K562 (cell line): ENCODE results near the gene SMCO1. TPM values are rescaled to one million over a fixed set of nuclear protein-coding genes. Genes with fewer than 3 reads are reported as not detected.

Source experiments
- CXXC5 ChIP-seq: fragments of 250-450 bp; sonication (Bioruptor Pico); IDR thresholded peaks from 2 replicates; pipeline ENCODE4 v1.8.0; 2022; ENCODE audit warnings: inconsistent platforms, mild to moderate bottlenecking, moderate library complexity
- EGR1 ChIP-seq: fragments of 450-650 bp; conservative IDR thresholded peaks from 2 replicates; pipeline ENCODE4 v1.6.1; 2017; ENCODE audit warnings: mild to moderate bottlenecking
- EP400 ChIP-seq: fragments of 450-650 bp; IDR thresholded peaks from 2 replicates; pipeline ENCODE4 v1.6.1; 2017; ENCODE audit warnings: antibody characterized with exemption, mild to moderate bottlenecking, moderate library complexity
- HNRNPH1 ChIP-seq: fragments of 200-400 bp; formaldehyde crosslinking; optimal IDR thresholded peaks from 2 replicates; pipeline ENCODE3; 2017; ENCODE audit warnings: low read depth, mild to moderate bottlenecking, low read length, moderate library complexity
- IRF2 ChIP-seq: sonication (generic); formaldehyde crosslinking; IDR thresholded peaks from 2 replicates; pipeline ENCODE4 v1.8.1; 2022; ENCODE audit warnings: mild to moderate bottlenecking, missing genetic modification reagents
- MEIS2 ChIP-seq: fragments of 450-650 bp; IDR thresholded peaks from 2 replicates; pipeline ENCODE4 v1.6.1; 2014; ENCODE audit warnings: mild to moderate bottlenecking; ENCODE audit not compliant: partially characterized antibody
- MTA2 ChIP-seq: fragments of 450-650 bp; IDR thresholded peaks from 2 replicates; pipeline ENCODE4 v1.6.1; 2016; ENCODE audit warnings: low read depth
- NELFE ChIP-seq: IDR thresholded peaks from 2 replicates; pipeline ENCODE4 v1.6.1; 2011; ENCODE audit warnings: mild to moderate bottlenecking; ENCODE audit not compliant: insufficient read depth, insufficient read length
- NONO ChIP-seq, 2 experiments: fragments of 200-400 bp in 1 of 2; fragments of 450-650 bp in 1 of 2; formaldehyde crosslinking in 1 of 2; IDR thresholded peaks; 2 replicates each; pipeline ENCODE4 v1.6.1; 2017; ENCODE audit warnings: low read depth in 2 of 2, mild to moderate bottlenecking in 2 of 2, moderate library complexity in 2 of 2, low read length in 1 of 2
- NR2C2 ChIP-seq, 2 experiments: fragments of 200-800 bp in 1 of 2; sonication (Bioruptor generic) in 1 of 2; sonication (generic) in 1 of 2; formaldehyde crosslinking in 1 of 2; IDR thresholded peaks; 2 replicates each; pipeline versions ENCODE4 v1.6.1 to v1.8.0; 2016 to 2022; ENCODE audit warnings: mild to moderate bottlenecking in 1 of 2, missing compliant biosample characterization in 1 of 2, missing genetic modification characterization in 1 of 2, missing genetic modification reagents in 1 of 2
- PCBP1 ChIP-seq: fragments of 200-400 bp; formaldehyde crosslinking; IDR thresholded peaks from 2 replicates; pipeline ENCODE4 v1.6.1; 2018; ENCODE audit warnings: mild to moderate bottlenecking, low read depth, low read length; ENCODE audit not compliant: poor library complexity, severe bottlenecking
- POLR2B ChIP-seq: fragments of 450-650 bp; IDR thresholded peaks from 2 replicates; pipeline ENCODE4 v1.6.1; 2018; ENCODE audit warnings: low read depth; ENCODE audit not compliant: partially characterized antibody
- RBBP5 ChIP-seq: fragments of 200-600 bp; sonication (generic); IDR thresholded peaks from 2 replicates; pipeline ENCODE4 v1.6.1; 2012; ENCODE audit warnings: borderline replicate concordance, mild to moderate bottlenecking, low read length, control low read depth, inconsistent platforms; ENCODE audit not compliant: insufficient read depth, poor library complexity, severe bottlenecking
- RFX7 ChIP-seq: fragments of 250-450 bp; sonication (Bioruptor Pico); IDR thresholded peaks from 2 replicates; pipeline ENCODE4 v1.5.1; 2021; ENCODE audit warnings: mild to moderate bottlenecking
- SMARCA4 ChIP-seq: fragments of 450-650 bp; IDR thresholded peaks from 2 replicates; pipeline ENCODE4 v1.6.1; 2016
- SMARCE1 ChIP-seq: fragments of 450-650 bp; IDR thresholded peaks from 2 replicates; pipeline ENCODE4 v1.7.1; 2016; ENCODE audit warnings: mild to moderate bottlenecking
- ZBTB49 ChIP-seq: sonication (generic); formaldehyde crosslinking; IDR thresholded peaks from 2 replicates; pipeline ENCODE4 v1.8.0; 2022; ENCODE audit warnings: missing genetic modification reagents, mild to moderate bottlenecking, borderline replicate concordance
- ZNF197 ChIP-seq: fragments of 200-800 bp; sonication (Bioruptor generic); IDR thresholded peaks from 2 replicates; pipeline ENCODE4 v1.6.1; 2016; ENCODE audit warnings: low read depth, missing genetic modification characterization, missing compliant biosample characterization
- ZNF217 ChIP-seq: sonication (generic); formaldehyde crosslinking; IDR thresholded peaks from 2 replicates; pipeline ENCODE4 v1.8.0; 2022; ENCODE audit warnings: mild to moderate bottlenecking, missing genetic modification reagents
- ZNF274 ChIP-seq: IDR thresholded peaks from 2 replicates; pipeline ENCODE4 v1.6.1; 2011; ENCODE audit warnings: low read depth, mild to moderate bottlenecking, low read length, moderate library complexity, borderline replicate concordance
- ZNF408 ChIP-seq: fragments of 250-450 bp; sonication (Bioruptor Pico); IDR thresholded peaks from 2 replicates; pipeline ENCODE4 v1.4.0; 2020; ENCODE audit warnings: low read depth, mild to moderate bottlenecking, moderate library complexity
- ZNF57 ChIP-seq: fragments of 450-650 bp; formaldehyde crosslinking; IDR thresholded peaks from 2 replicates; pipeline ENCODE4 v1.4.0; 2020; ENCODE audit warnings: mild to moderate bottlenecking, moderate library complexity
- polyA plus RNA-seq, 8 experiments: library from polyadenylated mRNA; depleted of rRNA in 4 of 8; stranded (reverse) in 5 of 8; unstranded in 3 of 8; fragments of >200 nt; fragmentation: Nextera tagmentation in 2 of 8; fragmentation: Illumina TruSeq in 1 of 8; extraction: Ambion mirVana in 2 of 8; extraction: Trizol in 1 of 8; gene quantifications; 2 replicates each; pipeline versions ENCODE4 v1.2.1 to v1.2.3, GENCODE V29; 2011 to 2014; ENCODE audit warnings: inconsistent platforms in 1 of 8, missing spikeins in 1 of 8
- total RNA-seq, 7 experiments: library from RNA; depleted of rRNA in 6 of 7; stranded (reverse); fragments of >200 nt in 6 of 7; fragmentation: Illumina TruSeq in 2 of 7; extraction: Trizol in 2 of 7; gene quantifications; 2 replicates each; pipeline versions ENCODE4 v1.2.1 to v1.2.3, GENCODE V29; 2011 to 2021; ENCODE audit warnings: low replicate concordance in 1 of 7
- TF ChIP-seq, protein P1 (sequence below), 2 experiments: fragments of 250-450 bp in 1 of 2; fragments of 450-650 bp in 1 of 2; sonication (Bioruptor Pico) in 1 of 2; IDR thresholded peaks; 2 replicates each; pipeline versions ENCODE4 v1.6.1 to v1.8.0; 2016 to 2021; ENCODE audit warnings: mild to moderate bottlenecking in 2 of 2, moderate library complexity in 2 of 2, missing compliant biosample characterization in 1 of 2, missing genetic modification characterization in 1 of 2
- TF ChIP-seq, protein P2 (sequence below): sonication (generic); formaldehyde crosslinking; IDR thresholded peaks from 2 replicates; pipeline ENCODE4 v1.8.0; 2022; ENCODE audit warnings: missing genetic modification reagents, mild to moderate bottlenecking, moderate library complexity, borderline replicate concordance

The SMCO1 gene
- total and polyA plus RNA-seq, 9 of the 15 experiments (the other 6 are each of a cell fraction or from before 2014, with no cell fraction given), result 0.05 to 0.35 (median 0.12) TPM; not detected in 5

DNA sequence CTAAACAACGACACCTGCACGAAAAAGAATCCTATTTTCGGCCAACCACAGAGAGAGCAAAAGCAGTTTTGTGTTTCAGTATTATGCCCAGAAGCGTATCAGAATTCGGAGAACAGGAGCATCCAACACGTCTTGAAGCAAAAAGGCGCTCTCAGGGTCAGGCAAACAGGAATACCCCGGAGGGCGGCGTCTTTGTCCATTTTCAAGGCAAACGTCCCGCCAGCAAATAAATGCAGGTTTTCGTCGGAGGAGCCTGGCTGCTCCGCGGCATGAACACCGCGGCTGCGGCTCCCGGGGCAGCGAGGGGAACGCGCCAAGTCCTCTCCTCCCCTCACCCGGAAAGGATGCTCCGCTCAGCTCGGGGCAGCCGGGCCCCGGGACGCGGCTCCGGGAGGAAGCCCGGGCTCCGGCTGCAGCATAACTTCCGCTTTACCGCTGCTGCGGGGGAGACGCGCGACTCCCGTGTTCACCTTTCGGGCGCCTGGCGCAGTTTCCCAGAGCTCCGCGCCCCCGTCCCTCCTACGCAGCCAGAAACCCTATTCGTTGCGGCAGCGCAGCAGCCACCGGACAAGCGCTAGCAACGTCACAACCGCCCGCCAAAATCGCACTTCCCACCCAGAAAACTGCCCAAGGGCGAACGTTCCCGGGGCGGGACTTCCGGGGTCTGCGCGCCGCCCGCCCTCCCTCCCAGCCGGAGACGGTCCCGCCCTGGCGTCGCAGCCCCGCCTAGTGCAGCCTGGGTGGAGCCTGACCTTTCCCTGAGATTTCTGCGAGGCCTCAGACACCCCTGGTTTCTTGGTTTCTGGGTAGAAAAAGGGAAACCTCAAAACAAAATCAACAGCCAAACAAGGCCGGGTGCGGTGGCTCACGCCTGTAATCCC lies 11.7 kb downstream of the SMCO1 start, which contains the start of gene RNF168 (continued):
- TF ChIP-seq, protein P1, sequence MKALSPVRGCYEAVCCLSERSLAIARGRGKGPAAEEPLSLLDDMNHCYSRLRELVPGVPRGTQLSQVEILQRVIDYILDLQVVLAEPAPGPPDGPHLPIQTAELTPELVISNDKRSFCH (CRISPR knock-in tag; IDR thresholded peaks at IDR 0.05), result no peak
- TF ChIP-seq, protein P1 (tag; IDR thresholded peaks at IDR 0.05), result 0 out of 2 replicates have a peak, but pooled peaks have one; percentile 21
- TF ChIP-seq PCBP1 (peak; percentile 96), MEIS2 (peak; percentile 35), MTA2 (peak; percentile 30; the same call in 1 of the 2 replicates), ZNF57 (CRISPR knock-in tag) (no peak), ZNF197 (no peak), NONO (IDR thresholded peaks at IDR 0.05; ENCODE audit: low read depth in 2 of 2, low read length in 1 of 2) (peak in 1 of 2 experiments; percentile 70; a peak in 2 of 4 replicates), EP400 (peak; percentile 82), POLR2B (peak; percentile 85), ZBTB49 (CRISPR knock-in tag) (no peak), ZNF408 (CRISPR knock-in tag) (no peak), RFX7 (CRISPR knock-in tag) (no peak), IRF2 (no peak), CXXC5 (CRISPR knock-in tag) (peak; percentile 97), NR2C2 (CRISPR knock-in tag; IDR thresholded peaks at IDR 0.05) (0 out of 2 replicates have a peak, but pooled peaks have one; percentile 44), NR2C2 (tag; IDR thresholded peaks at IDR 0.05) (peak; percentile 89), ZNF217 (CRISPR knock-in tag) (no peak), ZNF274 (no peak), SMARCE1 (peak; percentile 49; the same call in 1 of the 2 replicates), EGR1 (peak; percentile 98), HNRNPH1 (no peak), NELFE (no peak), RBBP5 (peak; percentile 87), SMARCA4 (no peak)
- TF ChIP-seq, protein P2, sequence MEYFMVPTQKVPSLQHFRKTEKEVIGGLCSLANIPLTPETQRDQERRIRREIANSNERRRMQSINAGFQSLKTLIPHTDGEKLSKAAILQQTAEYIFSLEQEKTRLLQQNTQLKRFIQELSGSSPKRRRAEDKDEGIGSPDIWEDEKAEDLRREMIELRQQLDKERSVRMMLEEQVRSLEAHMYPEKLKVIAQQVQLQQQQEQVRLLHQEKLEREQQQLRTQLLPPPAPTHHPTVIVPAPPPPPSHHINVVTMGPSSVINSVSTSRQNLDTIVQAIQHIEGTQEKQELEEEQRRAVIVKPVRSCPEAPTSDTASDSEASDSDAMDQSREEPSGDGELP (CRISPR knock-in tag), result peak; percentile 90; the same call in 1 of the 2 replicates
